HepG2 (cell line): ENCODE measurements around the gene FAM174A. TPM values are rescaled to one million over a fixed set of nuclear protein-coding genes. Genes with fewer than 3 reads are reported as not detected.

Experiments
- AKNA ChIP-seq: sonication (generic); formaldehyde crosslinking; IDR thresholded peaks from 2 replicates; pipeline ENCODE4 v1.4.0; 2020; ENCODE audit warnings: missing genetic modification reagents, borderline replicate concordance
- GLI4 ChIP-seq: sonication (generic); formaldehyde crosslinking; IDR thresholded peaks from 2 replicates; pipeline ENCODE4 v1.5.1; 2020; ENCODE audit warnings: missing genetic modification reagents, mild to moderate bottlenecking, moderate library complexity, borderline replicate concordance
- HMG20A ChIP-seq: IDR thresholded peaks from 2 replicates; pipeline ENCODE4 v1.6.1; 2016; ENCODE audit warnings: borderline replicate concordance
- KAT8 ChIP-seq: IDR thresholded peaks from 2 replicates; pipeline ENCODE4 v1.6.1; 2016; ENCODE audit warnings: missing genetic modification reagents, missing compliant biosample characterization
- MIER2 ChIP-seq: IDR thresholded peaks from 2 replicates; pipeline ENCODE4 v1.6.1; 2016; ENCODE audit warnings: missing biosample characterization, missing genetic modification reagents
- MZF1 ChIP-seq: sonication (generic); formaldehyde crosslinking; IDR thresholded peaks from 2 replicates; pipeline ENCODE4 v1.8.1; 2023; ENCODE audit warnings: mild to moderate bottlenecking, missing genetic modification reagents, borderline replicate concordance
- NFYC ChIP-seq: IDR thresholded peaks from 2 replicates; pipeline ENCODE4 v1.6.1; 2016; ENCODE audit warnings: missing genetic modification reagents, missing compliant biosample characterization
- PHF21A ChIP-seq: sonication (generic); formaldehyde crosslinking; IDR thresholded peaks from 2 replicates; pipeline ENCODE4 v1.5.0; 2020; ENCODE audit warnings: mild to moderate bottlenecking, missing genetic modification reagents
- RXRA ChIP-seq: sonication (generic); formaldehyde crosslinking; IDR thresholded peaks from 2 replicates; pipeline ENCODE4 v1.5.1; 2020; ENCODE audit warnings: missing genetic modification reagents
- ZBTB49 ChIP-seq: sonication (generic); formaldehyde crosslinking; IDR thresholded peaks from 2 replicates; pipeline ENCODE4 v1.4.0; 2020; ENCODE audit warnings: missing genetic modification reagents, borderline replicate concordance
- ZNF282 ChIP-seq: fragments of 450-650 bp; IDR thresholded peaks from 2 replicates; pipeline ENCODE4 v1.6.1; 2018; ENCODE audit not compliant: partially characterized antibody
- ZNF619 ChIP-seq: sonication (generic); formaldehyde crosslinking; IDR thresholded peaks from 2 replicates; pipeline ENCODE4 v1.4.0; 2020; ENCODE audit warnings: mild to moderate bottlenecking, missing genetic modification reagents
- polyA plus RNA-seq, 8 experiments: library from polyadenylated mRNA; depleted of rRNA in 3 of 8; stranded (reverse) in 7 of 8; unstranded in 1 of 8; fragments of >200 nt; fragmentation: Illumina TruSeq in 4 of 8; extraction: Trizol in 4 of 8; gene quantifications; 2 replicates each; pipeline versions ENCODE4 v1.2.1 to v1.2.3, GENCODE V29; 2011 to 2016; ENCODE audit warnings: low read depth in 4 of 8, missing spikeins in 1 of 8, mixed read lengths in 1 of 8; ENCODE audit not compliant: insufficient read depth in 1 of 8
- total RNA-seq, 5 experiments: library from RNA; depleted of rRNA; stranded (reverse); fragments of >200 nt; fragmentation: Illumina TruSeq; extraction: Trizol; gene quantifications; 2 replicates each; pipeline ENCODE4 v1.2.3, GENCODE V29; 2016; ENCODE audit warnings: low read depth in 1 of 5
- TF ChIP-seq, protein P1 (sequence below): sonication (generic); formaldehyde crosslinking; IDR thresholded peaks from 2 replicates; pipeline ENCODE4 v1.4.0; 2020; ENCODE audit warnings: missing genetic modification reagents, mild to moderate bottlenecking, borderline replicate concordance
- TF ChIP-seq, protein P2 (sequence below): sonication (generic); formaldehyde crosslinking; IDR thresholded peaks from 2 replicates; pipeline ENCODE4 v1.8.0; 2022; ENCODE audit warnings: mild to moderate bottlenecking, missing genetic modification reagents, moderate library complexity

FAM174A gene
- total and polyA plus RNA-seq, 2 of the 13 experiments (the other 11 are each of a cell fraction or from before 2014, with no cell fraction given), result 6.8 to 7.8 TPM

- TF ChIP-seq AKNA, result no peak
- TF ChIP-seq, protein P1, sequence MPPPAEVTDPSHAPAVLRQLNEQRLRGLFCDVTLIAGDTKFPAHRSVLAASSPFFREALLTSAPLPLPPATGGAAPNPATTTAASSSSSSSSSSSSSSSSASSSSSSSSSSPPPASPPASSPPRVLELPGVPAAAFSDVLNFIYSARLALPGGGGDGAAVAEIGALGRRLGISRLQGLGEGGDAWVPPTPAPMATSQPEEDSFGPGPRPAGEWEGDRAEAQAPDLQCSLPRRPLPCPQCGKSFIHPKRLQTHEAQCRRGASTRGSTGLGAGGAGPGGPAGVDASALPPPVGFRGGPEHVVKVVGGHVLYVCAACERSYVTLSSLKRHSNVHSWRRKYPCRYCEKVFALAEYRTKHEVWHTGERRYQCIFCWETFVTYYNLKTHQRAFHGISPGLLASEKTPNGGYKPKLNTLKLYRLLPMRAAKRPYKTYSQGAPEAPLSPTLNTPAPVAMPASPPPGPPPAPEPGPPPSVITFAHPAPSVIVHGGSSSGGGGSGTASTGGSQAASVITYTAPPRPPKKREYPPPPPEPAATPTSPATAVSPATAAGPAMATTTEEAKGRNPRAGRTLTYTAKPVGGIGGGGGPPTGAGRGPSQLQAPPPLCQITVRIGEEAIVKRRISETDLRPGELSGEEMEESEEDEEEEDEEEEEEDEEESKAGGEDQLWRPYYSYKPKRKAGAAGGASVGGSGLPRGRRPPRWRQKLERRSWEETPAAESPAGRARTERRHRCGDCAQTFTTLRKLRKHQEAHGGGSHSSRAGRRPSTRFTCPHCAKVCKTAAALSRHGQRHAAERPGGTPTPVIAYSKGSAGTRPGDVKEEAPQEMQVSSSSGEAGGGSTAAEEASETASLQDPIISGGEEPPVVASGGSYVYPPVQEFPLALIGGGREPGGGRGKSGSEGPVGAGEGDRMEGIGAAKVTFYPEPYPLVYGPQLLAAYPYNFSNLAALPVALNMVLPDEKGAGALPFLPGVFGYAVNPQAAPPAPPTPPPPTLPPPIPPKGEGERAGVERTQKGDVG (CRISPR knock-in tag), result peak; percentile 56; the same call in 1 of the 2 replicates
- TF ChIP-seq MIER2 (CRISPR knock-in tag), result 0 out of 2 replicates have a peak, but pooled peaks have one; percentile 35
- no peak for TF ChIP-seq MZF1 (CRISPR knock-in tag)
- TF ChIP-seq RXRA (CRISPR knock-in tag), result peak; percentile 58
- TF ChIP-seq ZBTB49, result no peak
- TF ChIP-seq ZNF619 (CRISPR knock-in tag), result peak; percentile 66; the same call in 1 of the 2 replicates
- TF ChIP-seq HMG20A (CRISPR knock-in tag), result no peak
- TF ChIP-seq KAT8 (CRISPR knock-in tag), result peak; percentile 92
- no peak for TF ChIP-seq ZNF282
- no peak for TF ChIP-seq NFYC (CRISPR knock-in tag)
- TF ChIP-seq PHF21A (CRISPR knock-in tag), result no peak
- TF ChIP-seq GLI4, result peak; percentile 68; the same call in 1 of the 2 replicates
- TF ChIP-seq, protein P2, sequence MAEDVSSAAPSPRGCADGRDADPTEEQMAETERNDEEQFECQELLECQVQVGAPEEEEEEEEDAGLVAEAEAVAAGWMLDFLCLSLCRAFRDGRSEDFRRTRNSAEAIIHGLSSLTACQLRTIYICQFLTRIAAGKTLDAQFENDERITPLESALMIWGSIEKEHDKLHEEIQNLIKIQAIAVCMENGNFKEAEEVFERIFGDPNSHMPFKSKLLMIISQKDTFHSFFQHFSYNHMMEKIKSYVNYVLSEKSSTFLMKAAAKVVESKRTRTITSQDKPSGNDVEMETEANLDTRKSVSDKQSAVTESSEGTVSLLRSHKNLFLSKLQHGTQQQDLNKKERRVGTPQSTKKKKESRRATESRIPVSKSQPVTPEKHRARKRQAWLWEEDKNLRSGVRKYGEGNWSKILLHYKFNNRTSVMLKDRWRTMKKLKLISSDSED (CRISPR knock-in tag), result no peak
These were observed at the start of gene FAM174A (continued) for GRCh38 chr5:100535060-100536005.
